GM10266 (cell line): Measurements from ENCODE around the gene TGFB2.

Experiments
- DNase-seq: peaks from one replicate; pipeline ENCODE4 v3.0.0; 2012; ENCODE audit errors: extremely low spot score
- CTCF ChIP-seq: IDR thresholded peaks from 2 replicates; pipeline ENCODE4 v1.5.1; 2012; ENCODE audit warnings: mild to moderate bottlenecking, low read depth; ENCODE audit not compliant: control insufficient read depth, insufficient read depth; ENCODE audit errors: missing control alignments

Gene TGFB2

DNA sequence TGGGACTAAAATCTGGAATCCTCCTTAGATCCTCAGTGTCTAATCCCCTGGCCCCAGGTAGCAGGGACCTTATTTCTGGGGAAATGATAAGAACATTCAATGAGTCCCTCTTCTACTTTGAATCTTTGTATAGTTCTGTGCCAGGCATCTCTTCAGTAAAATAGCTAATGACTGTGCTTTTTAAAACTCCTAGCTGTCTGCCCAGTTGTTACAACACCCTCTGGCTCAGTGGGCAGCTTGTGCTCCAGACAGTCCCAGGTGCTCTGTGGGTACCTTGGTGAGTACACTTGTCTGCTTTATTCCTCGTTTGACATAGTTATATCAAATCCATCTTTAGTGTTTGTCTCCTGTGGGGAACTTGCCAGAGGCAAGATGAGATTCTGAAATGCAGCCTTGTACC is 18.0 kb downstream of the TGFB2 start:
- no peak for DNase-seq
- no peak for TF ChIP-seq CTCF

- no peak for TF ChIP-seq CTCF
- DNase-seq: no peak
Observed at GRCh38 chr1:218364028-218364710, 19.0 kb downstream of the TGFB2 start.

DNA sequence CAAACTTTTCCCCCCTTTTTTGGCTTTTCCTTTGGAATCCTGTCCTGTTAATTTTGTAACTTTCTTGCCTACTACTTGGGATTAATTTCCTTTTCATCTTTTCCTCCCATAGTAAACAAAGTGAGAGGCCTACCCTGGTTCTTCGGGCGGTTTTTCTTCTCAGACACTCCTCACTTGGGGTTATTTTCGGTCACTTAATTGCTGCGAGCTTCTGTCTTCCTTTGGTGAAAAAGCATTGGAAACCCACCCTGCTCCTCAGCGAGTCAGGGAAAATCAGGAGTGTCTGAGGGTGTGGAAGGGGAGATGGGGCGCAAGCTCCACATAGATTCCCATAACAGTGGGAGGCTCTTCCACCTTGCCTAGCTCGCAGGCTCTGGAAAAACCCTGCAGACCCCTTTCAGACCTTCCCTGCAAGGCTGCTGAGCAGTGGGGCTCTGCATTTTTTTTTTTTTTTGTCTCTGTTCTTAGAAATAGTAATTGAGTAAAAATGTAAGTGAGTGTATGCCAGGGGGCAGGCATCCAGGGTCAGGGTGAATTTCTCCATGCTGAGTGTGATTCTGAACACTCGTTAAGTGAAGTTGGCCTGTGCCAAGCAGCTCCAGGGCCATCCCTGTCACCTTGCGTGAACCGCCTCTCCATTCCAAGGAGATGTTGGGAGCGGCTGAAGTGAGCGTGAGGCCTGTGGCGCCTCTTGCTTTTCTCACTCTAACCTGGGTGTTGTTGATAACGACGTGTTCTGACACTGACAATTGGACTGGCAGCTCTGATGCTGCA is 20.3 kb downstream of the TGFB2 start:
- no peak for DNase-seq
- no peak for TF ChIP-seq CTCF

- TF ChIP-seq CTCF: no peak
- DNase-seq: no peak
Observed at GRCh38 chr1:218366322-218367052, 21.4 kb downstream of the TGFB2 start.

DNA sequence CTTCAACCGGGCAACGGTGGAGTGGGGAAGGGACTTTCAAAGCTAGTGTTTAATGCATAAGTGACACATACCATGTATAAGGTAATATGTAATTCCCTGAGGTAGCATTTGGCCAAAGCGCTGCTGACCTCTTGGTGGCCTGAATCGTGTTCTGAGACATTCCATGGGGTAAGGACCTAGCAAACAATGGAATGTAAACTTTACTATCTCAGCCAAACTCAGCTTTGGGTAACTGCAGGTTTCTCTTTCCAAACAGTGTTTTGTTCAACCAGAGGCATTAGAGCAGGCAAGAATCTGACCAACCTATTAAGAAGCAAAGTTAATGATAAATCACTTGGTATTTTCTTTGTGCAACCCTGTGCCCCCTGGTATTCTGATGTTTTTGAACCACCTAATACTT is 22.0 kb downstream of the TGFB2 start:
- no peak for DNase-seq

GRCh38 chr1:218368686-218369085 is 23.6 kb downstream of the TGFB2 start:
- no peak for TF ChIP-seq CTCF
- DNase-seq: no peak

More for the DNA sequence above, 22.0 kb downstream of the TGFB2 start:
- no peak for TF ChIP-seq CTCF
